Measurements from ENCODE around the gene BOK.
"Not testable (repeated sequence)": the region's sequence is repeated elsewhere in the genome, so short reads cannot be mapped to it uniquely, and the experiment has no call there.

Gene BOK

GRCh38 chr2:241558532-241559322, at the start of gene BOK:
Gene BOK (plus strand): TSS chr2:241558745. CDS start chr2:241559484, 739 bp downstream.
- DNase-seq, result no peak

- no peak for DNase-seq
These were observed 49.3 kb upstream of the BOK start for GRCh38 chr2:241509155-241509784.

- DNase-seq, result no peak
These were observed 47.3 kb upstream of the BOK start for GRCh38 chr2:241511091-241511741.

GRCh38 chr2:241514553-241514952, 44.0 kb upstream of the BOK start:
- no peak for DNase-seq

- no peak for DNase-seq
These were observed 43.4 kb upstream of the BOK start for GRCh38 chr2:241514986-241515737.

GRCh38 chr2:241516520-241516965, 42.0 kb upstream of the BOK start:
- no peak for DNase-seq

GRCh38 chr2:241517297-241517696, 41.2 kb upstream of the BOK start:
- no peak for DNase-seq

- no peak for DNase-seq
These were observed 38.9 kb upstream of the BOK start for GRCh38 chr2:241519669-241520068.

GRCh38 chr2:241522477-241522876, 36.1 kb upstream of the BOK start:
- no peak for DNase-seq

GRCh38 chr2:241525818-241526780, 32.4 kb upstream of the BOK start:
- DNase-seq, result not testable (repeated sequence)

GRCh38 chr2:241530571-241530970, 28.0 kb upstream of the BOK start:
- DNase-seq, result no peak

- no peak for DNase-seq
These were observed 27.3 kb upstream of the BOK start for GRCh38 chr2:241531161-241531722.

GRCh38 chr2:241532168-241532567, 26.4 kb upstream of the BOK start:
- no peak for DNase-seq

- no peak for DNase-seq
These were observed 25.6 kb upstream of the BOK start for GRCh38 chr2:241532733-241533601.

- no peak for DNase-seq
These were observed 24.3 kb upstream of the BOK start for GRCh38 chr2:241534293-241534692.

- DNase-seq, result no peak
These were observed 23.7 kb upstream of the BOK start for GRCh38 chr2:241534701-241535375.

- no peak for DNase-seq
These were observed 22.5 kb upstream of the BOK start for GRCh38 chr2:241535871-241536655.

- DNase-seq, result no peak
These were observed 19.5 kb upstream of the BOK start for GRCh38 chr2:241538838-241539615.

All from CD4-positive, alpha-beta T cell treated with Interleukin-1 beta for 1 hour (primary cell).